AG04449 (cell line): ENCODE results near the gene SPTBN4.

Experiments used
- CTCF ChIA-PET: fragments of 350-600 bp; formaldehyde crosslinking; extraction: SDS; loops from one replicate; lab custom pipeline; 2021; ENCODE audit warnings: antibody characterized with exemption; lab: Yijun Ruan, JAX
- POLR2A ChIA-PET: fragments of 400-600, 350-600 bp; formaldehyde crosslinking; extraction: SDS; loops from one replicate; lab custom pipeline; 2020; ENCODE audit warnings: antibody characterized with exemption, inconsistent platforms; lab: Yijun Ruan, JAX
- DNase-seq: peaks from one replicate; pipeline ENCODE4 v3.0.0-alpha.2; 2010; ENCODE audit warnings: low read depth, low spot score
- H3K4me3 ChIP-seq: 2 replicates; pipeline ENCODE4 v1.5.1; 2011; ENCODE audit warnings: low read depth, mild to moderate bottlenecking, control low read depth, low read length
- CTCF ChIP-seq: IDR thresholded peaks from one replicate; pipeline ENCODE4 v1.5.1; 2011; ENCODE audit warnings: mild to moderate bottlenecking, moderate library complexity, low read length, control low read depth, inconsistent platforms; ENCODE audit not compliant: insufficient read depth; ENCODE audit errors: missing control alignments

The SPTBN4 gene

GRCh38 chr19:40511487-40511886 lies 44.7 kb downstream of the SPTBN4 start:
- ChIA-PET POLR2A (no interaction called here), CTCF (interaction anchor here (1.1 to 2.9 kb wide), 5 partner anchors 10 to 90 kb away, joined by 3 to 9 read pairs (median 6); partner anchors contain the start of gene LTBP4)
- DNase-seq = no peak
- no peak overlapping the region for H3K4me3 ChIP-seq
- TF ChIP-seq CTCF = no peak

DNA sequence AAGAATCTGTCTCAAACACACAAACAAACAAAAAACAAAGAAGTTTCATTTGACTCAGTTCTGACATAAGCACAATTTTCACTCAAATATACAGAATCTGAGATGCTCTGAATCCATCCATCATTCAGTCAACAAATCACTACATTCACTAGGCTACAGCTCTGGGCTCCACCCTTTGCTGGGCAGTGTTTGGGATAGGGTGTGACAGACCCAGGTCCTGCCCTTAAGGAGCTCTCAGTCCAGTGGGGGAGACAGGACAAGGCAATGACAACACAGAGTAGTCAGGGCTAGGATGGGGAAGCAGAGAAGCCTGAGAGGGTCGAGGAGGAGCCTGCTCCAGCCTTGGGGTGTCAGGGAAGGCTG lies 45.3 kb downstream of the SPTBN4 start:
- no peak for TF ChIP-seq CTCF
- DNase-seq = no peak
- H3K4me3 ChIP-seq = no peak overlapping the region
- ChIA-PET POLR2A (no interaction called here), CTCF (interaction anchor here (1.1 to 2.0 kb wide), 4 partner anchors 9 to 89 kb away, joined by 3 to 9 read pairs (median 4); partner anchors contain the start of gene LTBP4)

DNA sequence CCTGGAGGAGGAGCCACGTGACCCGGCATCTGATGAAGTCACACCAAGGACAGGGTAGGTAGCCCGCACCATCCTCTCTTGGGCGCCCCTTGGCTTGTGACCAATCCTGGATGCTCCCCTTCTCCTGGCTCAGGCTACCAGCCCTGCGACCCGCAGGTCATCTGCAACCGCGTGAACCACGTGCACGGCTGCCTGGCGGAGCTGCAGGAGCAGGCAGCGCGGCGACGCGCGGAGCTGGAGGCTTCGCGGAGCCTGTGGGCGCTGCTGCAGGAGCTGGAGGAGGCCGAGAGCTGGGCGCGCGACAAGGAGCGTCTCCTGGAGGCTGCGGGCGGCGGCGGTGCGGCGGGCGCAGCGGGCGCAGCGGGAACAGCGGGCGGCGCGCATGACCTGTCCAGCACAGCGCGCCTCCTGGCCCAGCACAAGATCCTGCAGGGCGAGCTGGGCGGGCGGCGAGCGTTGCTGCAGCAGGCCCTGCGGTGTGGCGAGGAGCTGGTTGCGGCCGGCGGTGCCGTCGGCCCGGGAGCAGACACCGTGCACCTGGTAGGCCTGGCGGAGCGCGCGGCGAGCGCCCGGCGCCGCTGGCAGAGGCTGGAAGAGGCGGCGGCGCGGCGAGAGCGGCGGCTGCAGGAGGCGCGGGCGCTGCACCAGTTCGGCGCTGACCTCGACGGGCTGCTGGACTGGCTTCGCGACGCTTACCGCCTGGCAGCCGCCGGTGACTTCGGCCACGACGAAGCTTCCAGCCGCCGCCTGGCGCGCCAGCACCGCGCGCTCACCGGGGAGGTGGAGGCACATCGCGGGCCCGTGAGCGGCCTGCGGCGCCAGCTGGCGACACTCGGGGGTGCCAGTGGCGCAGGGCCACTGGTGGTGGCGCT lies 45.9 kb downstream of the SPTBN4 start:
- POLR2A ChIA-PET = no interaction called here
- DNase-seq = no peak
- no peak for TF ChIP-seq CTCF
- CTCF ChIA-PET = interaction anchor here (0.9 to 2.0 kb wide), 6 partner anchors 9 to 207 kb away, joined by 3 to 9 read pairs (median 4); partner anchors contain the start of gene LTBP4
- H3K4me3 ChIP-seq = no peak overlapping the region

DNA sequence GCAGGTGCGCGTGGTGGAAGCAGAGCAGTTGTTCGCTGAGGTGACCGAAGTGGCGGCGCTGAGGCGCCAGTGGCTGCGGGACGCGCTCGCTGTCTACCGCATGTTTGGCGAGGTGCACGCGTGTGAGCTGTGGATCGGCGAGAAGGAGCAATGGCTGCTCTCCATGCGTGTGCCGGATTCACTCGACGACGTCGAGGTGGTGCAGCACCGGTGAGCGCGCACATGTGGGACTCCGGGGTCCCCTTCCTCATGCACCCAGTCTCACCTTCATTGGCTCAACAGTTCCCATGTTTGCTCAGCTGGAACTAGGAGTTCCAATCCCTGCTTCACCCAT lies 46.5 kb downstream of the SPTBN4 start:
- POLR2A ChIA-PET = no interaction called here
- no peak overlapping the region for H3K4me3 ChIP-seq
- TF ChIP-seq CTCF = no peak
- DNase-seq = no peak
- CTCF ChIA-PET = interaction anchor here (0.9 to 2.0 kb wide), 4 partner anchors 11 to 208 kb away, joined by 3 to 6 read pairs (median 4); no protein-coding TSS in a partner anchor

DNA sequence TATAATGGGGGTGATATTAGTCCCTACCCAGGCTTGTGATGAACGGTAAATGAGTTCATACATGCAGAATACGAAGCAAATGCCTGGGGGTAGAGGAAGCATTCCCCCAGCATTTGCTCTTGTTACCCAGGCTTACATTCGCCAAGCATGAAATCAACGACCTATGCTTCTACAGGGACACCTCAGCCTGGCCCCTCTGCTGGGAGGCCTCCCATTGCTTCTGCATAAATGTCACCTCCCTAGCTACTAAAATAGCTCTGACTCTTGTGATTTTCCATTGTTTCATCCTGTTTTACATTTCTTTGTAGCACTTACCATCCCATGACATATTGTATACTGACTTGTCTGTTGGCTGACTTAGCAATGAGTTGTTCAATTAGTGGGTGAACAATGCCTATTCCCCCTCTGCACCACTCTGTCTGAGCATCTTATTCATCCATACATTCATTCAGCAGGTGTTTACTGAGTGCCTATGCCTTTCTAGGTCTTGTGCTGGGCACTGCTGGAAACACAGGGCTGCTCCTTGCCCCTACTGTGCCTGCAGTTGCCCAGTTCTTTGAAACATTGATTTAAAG lies 47.0 kb downstream of the SPTBN4 start:
- H3K4me3 ChIP-seq = no peak overlapping the region
- DNase-seq = no peak
- POLR2A ChIA-PET = no interaction called here
- CTCF ChIA-PET = interaction anchor here (1.2 to 2.0 kb wide), 3 partner anchors 10 to 90 kb away, joined by 3 to 6 read pairs (median 6); no protein-coding TSS in a partner anchor
- no peak for TF ChIP-seq CTCF

- ChIA-PET CTCF (interaction anchor here (1.2 kb wide), 1 partner anchor 8 kb away, joined by 4 read pairs; no protein-coding TSS in a partner anchor), POLR2A (no interaction called here)
- H3K4me3 ChIP-seq = no peak overlapping the region
- no peak for DNase-seq
- no peak for TF ChIP-seq CTCF
Measured at GRCh38 chr19:40517248-40517647, 50.4 kb downstream of the SPTBN4 start.
